Naive thymus-derived CD4-positive, alpha-beta T cell (primary cell): Measurements from ENCODE around the gene AOPEP. TPM values are rescaled to one million over a fixed set of nuclear protein-coding genes. Genes with fewer than 3 reads are reported as not detected.

Source experiments
- ATAC-seq: fragments of 150-1000 bp; cut with Tn5 transposase; 2 replicates; pipeline ENCODE4 v1.10.0; 2021; ENCODE audit warnings: mild to moderate bottlenecking, moderate library complexity
- CTCF ChIA-PET: fragments of 350-600 bp; sonication (Branson Sonifier 250); formaldehyde crosslinking; loops from one replicate; lab custom pipeline; 2021; ENCODE audit warnings: antibody characterized with exemption; lab: Charles Lee
- POLR2A ChIA-PET: fragments of 350-600 bp; sonication (Branson Sonifier 250); formaldehyde crosslinking; loops from one replicate; lab custom pipeline; 2021; ENCODE audit warnings: antibody characterized with exemption, inconsistent platforms; lab: Charles Lee
- DNase-seq, 9 donors: peaks; one replicate each; pipeline versions ENCODE4 v3.0.0 to v3.0.0-alpha.2; 2020 to 2022; ENCODE audit warnings: mixed read lengths in 1 of 9
- H3K27ac ChIP-seq: one replicate; pipeline ENCODE4 v1.7.0; 2013; ENCODE audit warnings: mild to moderate bottlenecking, low read depth, low read length, moderate library complexity
- H3K27me3 ChIP-seq, 2 donors: one replicate each; pipeline ENCODE4 v1.7.0; 2013; ENCODE audit warnings: low read length in 2 of 2, mild to moderate bottlenecking in 2 of 2, moderate library complexity in 2 of 2; ENCODE audit not compliant: control insufficient read depth in 2 of 2, insufficient read depth in 2 of 2
- H3K36me3 ChIP-seq, 3 experiments: 1 replicate in 2 of 3; 2 replicates in 1 of 3; pipeline ENCODE4 v1.7.0; 2013; ENCODE audit warnings: low read length in 3 of 3, mild to moderate bottlenecking in 3 of 3, moderate library complexity in 1 of 3; ENCODE audit not compliant: insufficient read depth in 3 of 3, control insufficient read depth in 2 of 3
- H3K4me1 ChIP-seq, 2 donors: one replicate each; pipeline ENCODE4 v1.7.0; 2013; ENCODE audit warnings: low read length in 2 of 2, mild to moderate bottlenecking in 2 of 2, moderate library complexity in 1 of 2; ENCODE audit not compliant: control insufficient read depth in 2 of 2, insufficient read depth in 2 of 2
- H3K4me3 ChIP-seq: 2 replicates; pipeline ENCODE4 v1.7.0; 2013; ENCODE audit warnings: mild to moderate bottlenecking, low read length
- H3K9me3 ChIP-seq, 3 experiments: 1 replicate in 2 of 3; 2 replicates in 1 of 3; pipeline ENCODE4 v1.7.0; 2013; ENCODE audit warnings: low read length in 3 of 3; ENCODE audit not compliant: control insufficient read depth in 2 of 3
- H3K27ac Mint-ChIP-seq, 9 donors: one replicate each; pipeline ENCODE4 v1.8.0; 2020 to 2022; ENCODE audit warnings: mixed read lengths in 9 of 9, mild to moderate bottlenecking in 8 of 9, moderate library complexity in 5 of 9, inconsistent platforms in 2 of 9
- H3K27me3 Mint-ChIP-seq, 5 donors: one replicate each; pipeline ENCODE4 v1.8.0; 2021 to 2022; ENCODE audit warnings: mixed read lengths in 5 of 5, mild to moderate bottlenecking in 1 of 5
- H3K36me3 Mint-ChIP-seq, 5 donors: one replicate each; pipeline ENCODE4 v1.8.0; 2020 to 2022; ENCODE audit warnings: mixed read lengths in 5 of 5, mild to moderate bottlenecking in 3 of 5, inconsistent platforms in 1 of 5
- H3K4me1 Mint-ChIP-seq, 7 donors: one replicate each; pipeline ENCODE4 v1.8.0; 2020 to 2022; ENCODE audit warnings: mixed read lengths in 7 of 7, mild to moderate bottlenecking in 3 of 7, inconsistent platforms in 1 of 7
- H3K4me3 Mint-ChIP-seq, 10 donors: one replicate each; pipeline ENCODE4 v1.8.0; 2020 to 2022; ENCODE audit warnings: mild to moderate bottlenecking in 10 of 10, mixed read lengths in 10 of 10, moderate library complexity in 6 of 10, inconsistent platforms in 2 of 10
- H3K9me3 Mint-ChIP-seq, 11 donors: one replicate each; pipeline ENCODE4 v1.8.0; 2020 to 2022; ENCODE audit warnings: mixed read lengths in 11 of 11, mild to moderate bottlenecking in 4 of 11, inconsistent platforms in 1 of 11, moderate library complexity in 1 of 11
- intact Hi-C, 2 donors: fragments of 100-400 bp; cut with micrococcal nuclease; formaldehyde crosslinking; loops; one replicate each; pipeline ENCODE4 v1.15.1; 2023
- polyA plus RNA-seq, 2 donors: library from polyadenylated mRNA; unstranded; fragments of 300-500 nt; fragmentation: Illumina TruSeq; gene quantifications; one replicate each; pipeline ENCODE4 v1.2.3, GENCODE V29; 2021
- total RNA-seq, 6 experiments: library from RNA in 5 of 6; stranded (reverse) in 5 of 6; gene quantifications; 1 replicate in 5 of 6; 2 replicates in 1 of 6; pipeline ENCODE4 v1.2.3 and lab custom pipeline; 2021 to 2026

Gene AOPEP
- total and polyA plus RNA-seq, 7 experiments from 2014 or later, result 5.7 to 19.0 (median 13.6) TPM

DNA sequence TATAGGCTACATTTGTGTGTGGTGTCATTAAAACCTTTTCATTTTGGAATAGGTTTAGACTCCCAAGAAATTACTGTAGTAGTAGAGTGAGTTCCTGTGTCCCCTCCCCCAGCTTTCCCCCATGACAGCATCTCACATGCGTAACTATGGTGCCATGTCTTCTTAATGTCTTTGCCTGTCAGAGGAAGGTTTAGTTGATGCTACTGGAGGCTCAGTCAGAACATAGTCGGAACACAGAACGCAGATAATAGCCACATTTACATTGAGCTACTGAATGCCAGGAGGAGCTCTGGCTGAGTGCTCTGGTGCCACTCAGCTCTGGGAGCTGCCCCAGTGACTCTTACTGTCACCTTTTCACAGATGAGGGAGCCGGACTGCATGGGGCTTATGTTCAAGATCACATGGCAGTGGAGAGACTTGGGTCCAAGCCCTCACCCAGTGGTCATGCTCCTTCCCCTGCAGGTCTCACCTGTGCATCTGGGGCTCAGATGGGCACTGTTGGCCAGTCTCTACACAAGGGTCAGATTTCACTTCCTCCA is 223.6 kb downstream of the AOPEP start:
- ChIA-PET POLR2A (no interaction called here), CTCF (interaction anchor here (0.8 kb wide), 1 partner anchor 178 kb away, joined by 3 read pairs; no protein-coding TSS in a partner anchor)
- H3K36me3 ChIP-seq, result no peaks in the 10 kb centered on the region
- peaks cover 0 to 7% (median 0%) of the 10 kb centered on the region in 11 donors for H3K9me3 Mint-ChIP-seq
- H3K27me3 ChIP-seq, result no peaks in the 10 kb centered on the region
- no peaks in the 10 kb centered on the region for H3K27me3 Mint-ChIP-seq
- intact Hi-C loops, result loop anchor here in 1 of 2 donors (5.0 kb wide), 2 partner anchors 57 to 88 kb away; no protein-coding TSS in a partner anchor
- H3K27ac ChIP-seq, result no peak overlapping the region
- peaks cover 20 to 26% of the 10 kb centered on the region in 2 donors for H3K4me1 ChIP-seq
- no peak for DNase-seq
- peaks cover 27 to 44% (median 36%) of the 10 kb centered on the region in 7 donors for H3K4me1 Mint-ChIP-seq
- peaks cover 0 to 6% (median 2%) of the 10 kb centered on the region in 5 donors for H3K36me3 Mint-ChIP-seq
- H3K27ac Mint-ChIP-seq, result peak overlapping the region in 2 of 9 donors; percentile 12 to 33
- no peaks in the 10 kb centered on the region for H3K9me3 ChIP-seq
- peak overlapping the region in 2 of 10 donors; percentile 22 to 74 for H3K4me3 Mint-ChIP-seq
- no peak overlapping the region for H3K4me3 ChIP-seq
- ATAC-seq, result no peak

DNA sequence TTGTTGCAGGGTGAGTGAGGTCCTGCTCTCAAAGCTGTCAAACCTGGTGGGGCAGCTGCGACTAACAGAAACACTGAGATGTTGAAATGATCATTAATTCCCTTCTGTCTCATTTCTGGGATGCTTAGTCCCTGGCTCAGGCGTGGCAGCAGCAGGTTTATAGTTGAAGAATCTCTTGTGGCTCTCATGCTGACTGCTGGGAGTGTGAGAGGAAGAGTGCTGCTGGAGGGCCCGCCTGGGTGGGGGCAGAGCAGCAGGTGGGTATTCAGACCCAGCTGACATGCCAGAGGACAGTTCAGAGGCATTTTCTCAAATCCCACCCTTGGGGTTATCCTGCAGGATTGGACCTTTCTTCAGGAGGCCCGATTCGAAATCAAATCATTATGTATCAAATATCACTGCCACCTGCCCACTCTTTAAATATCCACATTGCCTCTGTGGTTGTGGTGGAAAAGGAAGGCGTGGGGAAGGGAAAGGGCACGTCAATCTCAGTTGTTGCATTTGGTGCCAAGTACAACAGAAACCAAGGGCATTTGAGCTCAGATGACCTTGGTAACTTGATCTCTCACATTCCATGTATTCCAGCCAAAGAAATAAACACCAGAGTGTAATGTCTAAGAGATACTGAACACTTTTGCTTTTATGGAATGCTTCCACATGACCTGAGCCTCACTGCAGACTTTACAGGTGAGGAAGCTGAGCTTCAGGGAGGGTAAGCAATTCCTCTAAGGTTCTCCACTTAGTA is 224.3 kb downstream of the AOPEP start:
- Histone ChIP-seq H3K27ac (no peak overlapping the region), H3K4me3 (no peak overlapping the region), H3K36me3 (no peaks in the 10 kb centered on the region), H3K9me3 (no peaks in the 10 kb centered on the region), H3K27me3 (no peaks in the 10 kb centered on the region), H3K4me1 (peaks cover 20 to 26% of the 10 kb centered on the region in 2 donors)
- H3K27ac Mint-ChIP-seq, result peak overlapping the region in 6 of 9 donors; percentile 25 to 82 (median 53)
- no peaks in the 10 kb centered on the region for H3K27me3 Mint-ChIP-seq
- peaks cover 27 to 44% (median 36%) of the 10 kb centered on the region in 7 donors for H3K4me1 Mint-ChIP-seq
- intact Hi-C loops, result loop anchor here in 1 of 2 donors (5.0 kb wide), 2 partner anchors 57 to 88 kb away; no protein-coding TSS in a partner anchor
- peaks cover 0 to 7% (median 0%) of the 10 kb centered on the region in 11 donors for H3K9me3 Mint-ChIP-seq
- peak overlapping the region in 8 of 10 donors; percentile 48 to 74 (median 57) for H3K4me3 Mint-ChIP-seq
- CTCF ChIA-PET, result interaction anchor here (0.8 kb wide), 1 partner anchor 177 kb away, joined by 3 read pairs; no protein-coding TSS in a partner anchor
- POLR2A ChIA-PET, result no interaction called here
- ATAC-seq, result no peak
- no peak for DNase-seq
- H3K36me3 Mint-ChIP-seq, result peaks cover 0 to 9% (median 5%) of the 10 kb centered on the region in 5 donors

DNA sequence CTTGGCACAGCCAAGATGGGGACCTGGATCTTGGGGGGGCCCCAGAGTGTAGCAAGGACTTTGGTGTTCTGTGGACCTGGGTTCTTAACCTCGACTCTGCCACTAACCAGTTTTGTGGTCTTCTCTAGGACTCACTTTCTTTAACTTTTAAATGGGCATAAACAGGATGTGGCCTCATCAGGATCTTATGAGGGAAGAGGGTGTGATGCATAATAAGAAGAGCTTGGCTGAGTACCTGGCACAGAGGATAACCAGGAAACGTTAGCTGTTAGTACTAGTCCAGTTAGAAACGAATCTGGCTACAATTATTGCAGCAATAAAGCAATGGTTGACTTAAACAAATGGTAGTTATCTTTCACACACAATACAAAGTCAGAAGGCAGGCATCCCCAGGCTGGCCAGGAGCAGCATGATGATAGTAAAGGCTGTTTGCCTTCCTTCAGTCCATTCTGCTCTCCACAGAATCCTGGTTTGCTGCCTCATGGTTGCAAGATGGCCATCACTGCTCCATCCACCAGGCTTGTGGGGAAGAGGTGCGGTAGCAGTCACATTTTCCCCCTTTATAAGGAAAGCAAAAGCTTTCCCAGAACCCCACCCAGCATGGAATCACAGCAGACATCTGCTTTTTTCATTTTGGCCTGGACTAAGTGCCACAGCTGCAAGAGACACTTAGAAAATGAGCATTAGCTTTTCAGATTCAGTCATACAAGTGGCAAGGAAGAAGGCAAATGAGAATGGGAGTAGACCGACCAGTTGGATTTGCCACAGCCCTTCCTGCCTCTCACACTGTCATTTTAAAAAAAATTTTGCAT is 225.0 kb downstream of the AOPEP start:
- H3K9me3 ChIP-seq, result no peaks in the 10 kb centered on the region
- H3K4me3 ChIP-seq, result no peak overlapping the region
- no peak overlapping the region for H3K27ac ChIP-seq
- ChIA-PET CTCF (no interaction called here), POLR2A (no interaction called here)
- intact Hi-C loops, result loop anchor here (1.0 to 5.0 kb wide), 4 partner anchors 56 to 224 kb away; no protein-coding TSS in a partner anchor
- no peaks in the 10 kb centered on the region for H3K36me3 ChIP-seq
- H3K4me1 ChIP-seq, result peaks cover 20 to 26% of the 10 kb centered on the region in 2 donors
- Mint-ChIP-seq H3K4me3 (peak overlapping the region; percentile 48 to 83 (median 72)), H3K4me1 (peaks cover 27 to 44% (median 36%) of the 10 kb centered on the region in 7 donors), H3K9me3 (peaks cover 0 to 7% (median 0%) of the 10 kb centered on the region in 11 donors), H3K27me3 (no peaks in the 10 kb centered on the region), H3K36me3 (peaks cover 4 to 17% (median 10%) of the 10 kb centered on the region in 5 donors), H3K27ac (peak overlapping the region in 8 of 9 donors; percentile 18 to 86 (median 71))
- ATAC-seq, result no peak
- no peak for DNase-seq
- H3K27me3 ChIP-seq, result no peaks in the 10 kb centered on the region

DNA sequence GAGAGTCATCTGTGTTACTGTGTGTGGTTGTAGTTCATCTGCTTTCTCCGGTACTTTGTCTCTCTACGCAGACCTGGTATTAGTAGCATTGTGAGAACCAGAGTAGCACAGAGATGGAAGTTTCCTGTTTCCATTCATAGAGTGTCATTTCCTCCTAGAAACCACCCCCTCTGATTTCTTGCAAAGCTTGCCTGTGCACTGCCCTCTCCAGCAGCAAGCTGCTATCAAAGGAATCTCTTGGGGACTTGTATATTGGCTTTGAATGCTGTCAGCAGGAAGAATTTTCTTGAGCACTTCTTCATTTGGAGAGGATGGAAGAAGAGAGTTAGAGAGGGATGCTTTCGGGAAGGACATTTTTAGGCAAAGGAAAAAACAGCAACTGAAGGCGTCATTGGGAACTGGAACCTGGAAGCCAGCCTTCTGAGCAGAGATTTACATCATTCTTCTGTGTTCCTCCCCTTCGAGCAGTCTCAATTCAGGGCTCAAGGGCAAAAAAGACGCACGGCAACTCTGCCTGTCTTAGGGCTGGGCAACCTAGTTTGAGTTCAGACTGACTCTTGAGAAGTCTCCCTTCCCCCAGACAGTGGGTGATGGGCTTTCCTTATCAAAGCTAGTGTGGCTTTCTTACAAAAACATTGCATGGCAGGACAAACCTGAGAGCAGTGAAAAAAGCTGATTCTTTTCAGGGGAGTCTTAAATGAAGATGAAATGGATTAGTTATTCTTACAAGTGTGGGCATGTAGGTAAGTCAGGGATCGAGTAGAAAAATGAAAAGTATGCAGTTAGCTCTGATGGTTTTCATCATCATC is 226.3 kb downstream of the AOPEP start:
- DNase-seq, result peak in 7 of 9 donors; percentile 24 to 66 (median 48)
- ATAC-seq, result peak; percentile 82
- Mint-ChIP-seq H3K27me3 (no peaks in the 10 kb centered on the region), H3K4me1 (peaks cover 26 to 44% (median 36%) of the 10 kb centered on the region in 7 donors), H3K4me3 (peak overlapping the region; percentile 30 to 83 (median 72)), H3K9me3 (peaks cover 0 to 7% (median 0%) of the 10 kb centered on the region in 11 donors), H3K27ac (peak overlapping the region; percentile 14 to 86 (median 74)), H3K36me3 (peaks cover 4 to 26% (median 20%) of the 10 kb centered on the region in 5 donors)
- H3K36me3 ChIP-seq, result no peaks in the 10 kb centered on the region
- peak overlapping the region; percentile 1 for H3K4me3 ChIP-seq
- H3K9me3 ChIP-seq, result no peaks in the 10 kb centered on the region
- H3K27ac ChIP-seq, result no peak overlapping the region
- POLR2A ChIA-PET, result no interaction called here
- intact Hi-C loops, result loop anchor here (1.0 to 5.0 kb wide), 4 partner anchors 55 to 225 kb away; no protein-coding TSS in a partner anchor
- H3K27me3 ChIP-seq, result no peaks in the 10 kb centered on the region
- H3K4me1 ChIP-seq, result peaks cover 20 to 26% of the 10 kb centered on the region in 2 donors
- CTCF ChIA-PET, result no interaction called here

DNA sequence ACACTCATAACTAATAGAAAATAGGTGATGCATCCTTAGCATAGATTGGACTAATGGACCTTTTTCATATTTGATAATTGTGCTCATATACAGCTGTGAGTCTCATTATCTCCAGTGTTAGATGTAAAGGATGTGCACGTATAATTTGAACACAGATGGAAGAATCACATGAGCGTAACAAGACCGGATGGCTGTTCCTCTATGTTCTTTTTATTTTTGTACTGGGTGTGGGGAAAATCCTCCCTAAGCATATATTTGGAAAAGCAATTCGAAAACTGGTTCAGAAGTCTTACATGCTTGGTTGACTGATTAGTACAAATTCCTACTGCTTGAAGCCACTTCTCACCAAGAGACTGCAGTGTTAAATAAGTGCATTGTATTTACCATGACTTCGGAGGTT is 230.2 kb downstream of the AOPEP start:
- H3K9me3 ChIP-seq, result no peaks in the 10 kb centered on the region
- no peaks in the 10 kb centered on the region for H3K36me3 ChIP-seq
- H3K4me3 ChIP-seq, result no peak overlapping the region
- intact Hi-C loops, result no loop called here
- H3K4me1 ChIP-seq, result peaks cover 11 to 15% of the 10 kb centered on the region in 2 donors
- Mint-ChIP-seq H3K4me1 (peaks cover 13 to 20% (median 18%) of the 10 kb centered on the region in 7 donors), H3K27me3 (no peaks in the 10 kb centered on the region), H3K36me3 (peaks cover 4 to 36% (median 27%) of the 10 kb centered on the region in 5 donors), H3K4me3 (no peak overlapping the region), H3K9me3 (peaks cover 0 to 1% (median 0%) of the 10 kb centered on the region in 11 donors), H3K27ac (no peak overlapping the region)
- ChIA-PET POLR2A (interaction anchor here (0.6 kb wide), 1 partner anchor 572 kb away, joined by 3 read pairs; no protein-coding TSS in a partner anchor), CTCF (no interaction called here)
- no peak overlapping the region for H3K27ac ChIP-seq
- DNase-seq (no peak), ATAC-seq (no peak)
- H3K27me3 ChIP-seq, result no peaks in the 10 kb centered on the region
